IMR-90 (cell line): ENCODE measurements around the gene RANBP10. TPM values are rescaled to one million over a fixed set of nuclear protein-coding genes. Genes with fewer than 3 reads are reported as not detected.

Source experiments
- USF2 ChIP-seq: fragments of 150-350 bp; IDR thresholded peaks from 2 replicates; pipeline ENCODE4 v1.6.1; 2017; ENCODE audit warnings: mild to moderate bottlenecking, antibody characterized with exemption, low read length, low read depth
- polyA plus RNA-seq, 3 experiments: library from polyadenylated mRNA; depleted of rRNA; stranded (reverse); fragments of >200 nt; gene quantifications; 2 replicates each; pipeline ENCODE4 v1.2.3, GENCODE V29; 2012; ENCODE audit warnings: low replicate concordance in 1 of 3
- total RNA-seq: library from RNA; depleted of rRNA; stranded (reverse); fragments of >200 nt; gene quantifications from 2 replicates; pipeline ENCODE4 v1.2.3, GENCODE V29; 2012

The RANBP10 gene
- total and polyA plus RNA-seq, 2 of the 4 experiments (the other 2 are of a cell fraction) = 2.7 to 12.1 TPM

GRCh38 chr16:67727521-67728485 lies 78.6 kb downstream of the RANBP10 start (continued):
- TF ChIP-seq USF2 = no peak
